ENCODE results near the gene SEC16B.

The SEC16B gene

GRCh38 chr1:177925006-177925405 is 44.9 kb downstream of the SEC16B start:
- no peak overlapping the region for H3K27ac ChIP-seq (ENCODE audit: low read depth, low read length)
- no peaks in the 10 kb centered on the region for H3K9me3 ChIP-seq (ENCODE audit: control insufficient read depth, insufficient read depth, low read depth, low read length)
- H3K4me3 ChIP-seq (ENCODE audit: low read depth, low read length): no peak overlapping the region
- H3K27me3 ChIP-seq (ENCODE audit: control insufficient read depth, insufficient read depth, low read length): no peaks in the 10 kb centered on the region
- no peak overlapping the region for H3K9ac ChIP-seq (ENCODE audit: low read length)
- no peaks in the 10 kb centered on the region for H3K36me3 ChIP-seq (ENCODE audit: control insufficient read depth, insufficient read depth, low read length)
- no peaks in the 10 kb centered on the region for H3K4me1 ChIP-seq (ENCODE audit: control insufficient read depth, insufficient read depth, low read length)

- no peak overlapping the region for H3K4me3 ChIP-seq (ENCODE audit: low read depth, low read length)
- H3K27me3 ChIP-seq (ENCODE audit: control insufficient read depth, insufficient read depth, low read length): no peaks in the 10 kb centered on the region
- H3K9ac ChIP-seq (ENCODE audit: low read length): no peak overlapping the region
- no peaks in the 10 kb centered on the region for H3K4me1 ChIP-seq (ENCODE audit: control insufficient read depth, insufficient read depth, low read length)
- no peaks in the 10 kb centered on the region for H3K9me3 ChIP-seq (ENCODE audit: control insufficient read depth, insufficient read depth, low read depth, low read length)
- no peak overlapping the region for H3K27ac ChIP-seq (ENCODE audit: low read depth, low read length)
- H3K36me3 ChIP-seq (ENCODE audit: control insufficient read depth, insufficient read depth, low read length): no peaks in the 10 kb centered on the region
Observed at GRCh38 chr1:177923441-177923840, 46.4 kb downstream of the SEC16B start.

GRCh38 chr1:177922209-177922608 is 47.6 kb downstream of the SEC16B start:
- H3K9me3 ChIP-seq (ENCODE audit: control insufficient read depth, insufficient read depth, low read depth, low read length): no peaks in the 10 kb centered on the region
- H3K36me3 ChIP-seq (ENCODE audit: control insufficient read depth, insufficient read depth, low read length): no peaks in the 10 kb centered on the region
- H3K27ac ChIP-seq (ENCODE audit: low read depth, low read length): no peak overlapping the region
- no peak overlapping the region for H3K4me3 ChIP-seq (ENCODE audit: low read depth, low read length)
- H3K27me3 ChIP-seq (ENCODE audit: control insufficient read depth, insufficient read depth, low read length): no peaks in the 10 kb centered on the region
- H3K4me1 ChIP-seq (ENCODE audit: control insufficient read depth, insufficient read depth, low read length): no peaks in the 10 kb centered on the region
- H3K9ac ChIP-seq (ENCODE audit: low read length): no peak overlapping the region

GRCh38 chr1:177921590-177921989 is 48.3 kb downstream of the SEC16B start:
- no peak overlapping the region for H3K9ac ChIP-seq (ENCODE audit: low read length)
- no peak overlapping the region for H3K27ac ChIP-seq (ENCODE audit: low read depth, low read length)
- H3K4me1 ChIP-seq (ENCODE audit: control insufficient read depth, insufficient read depth, low read length): no peaks in the 10 kb centered on the region
- no peaks in the 10 kb centered on the region for H3K9me3 ChIP-seq (ENCODE audit: control insufficient read depth, insufficient read depth, low read depth, low read length)
- H3K4me3 ChIP-seq (ENCODE audit: low read depth, low read length): no peak overlapping the region
- H3K36me3 ChIP-seq (ENCODE audit: control insufficient read depth, insufficient read depth, low read length): no peaks in the 10 kb centered on the region
- H3K27me3 ChIP-seq (ENCODE audit: control insufficient read depth, insufficient read depth, low read length): no peaks in the 10 kb centered on the region

- H3K27ac ChIP-seq (ENCODE audit: low read depth, low read length): no peak overlapping the region
- H3K36me3 ChIP-seq (ENCODE audit: control insufficient read depth, insufficient read depth, low read length): no peaks in the 10 kb centered on the region
Observed at GRCh38 chr1:177920091-177920490, 49.8 kb downstream of the SEC16B start.

GRCh38 chr1:177915641-177916040 is 54.2 kb downstream of the SEC16B start:
- H3K27ac ChIP-seq (ENCODE audit: low read depth, low read length): no peak overlapping the region
- H3K27me3 ChIP-seq (ENCODE audit: control insufficient read depth, insufficient read depth, low read length): peaks cover 5% of the 10 kb centered on the region; the same call in 1 of the 2 replicates
- H3K9ac ChIP-seq (ENCODE audit: low read length): no peak overlapping the region
- H3K36me3 ChIP-seq (ENCODE audit: control insufficient read depth, insufficient read depth, low read length): no peaks in the 10 kb centered on the region
- no peaks in the 10 kb centered on the region for H3K9me3 ChIP-seq (ENCODE audit: control insufficient read depth, insufficient read depth, low read depth, low read length)
- H3K4me3 ChIP-seq (ENCODE audit: low read depth, low read length): no peak overlapping the region
- H3K4me1 ChIP-seq (ENCODE audit: control insufficient read depth, insufficient read depth, low read length): no peaks in the 10 kb centered on the region

More at GRCh38 chr1:177920091-177920490, 49.8 kb downstream of the SEC16B start:
- H3K27me3 ChIP-seq (ENCODE audit: control insufficient read depth, insufficient read depth, low read length): no peaks in the 10 kb centered on the region
- H3K4me1 ChIP-seq (ENCODE audit: control insufficient read depth, insufficient read depth, low read length): no peaks in the 10 kb centered on the region
- no peaks in the 10 kb centered on the region for H3K9me3 ChIP-seq (ENCODE audit: control insufficient read depth, insufficient read depth, low read depth, low read length)
- H3K9ac ChIP-seq (ENCODE audit: low read length): no peak overlapping the region
- H3K4me3 ChIP-seq (ENCODE audit: low read depth, low read length): no peak overlapping the region

GRCh38 chr1:177914603-177915002 is 55.3 kb downstream of the SEC16B start:
- Histone ChIP-seq H3K4me1 (ENCODE audit: control insufficient read depth, insufficient read depth, low read length) (no peaks in the 10 kb centered on the region), H3K36me3 (ENCODE audit: control insufficient read depth, insufficient read depth, low read length) (no peaks in the 10 kb centered on the region), H3K9me3 (ENCODE audit: control insufficient read depth, insufficient read depth, low read depth, low read length) (0 out of 2 replicates have a peak, but pooled peaks cover 3% of the 10 kb centered on the region), H3K27me3 (ENCODE audit: control insufficient read depth, insufficient read depth, low read length) (peaks cover 5% of the 10 kb centered on the region; the same call in 1 of the 2 replicates), H3K4me3 (ENCODE audit: low read depth, low read length) (no peak overlapping the region), H3K27ac (ENCODE audit: low read depth, low read length) (no peak overlapping the region), H3K9ac (ENCODE audit: low read length) (no peak overlapping the region)

GRCh38 chr1:177913762-177914540 is 55.9 kb downstream of the SEC16B start:
- Histone ChIP-seq H3K4me3 (ENCODE audit: low read depth, low read length) (no peak overlapping the region), H3K4me1 (ENCODE audit: control insufficient read depth, insufficient read depth, low read length) (no peaks in the 10 kb centered on the region), H3K27ac (ENCODE audit: low read depth, low read length) (no peak overlapping the region), H3K27me3 (ENCODE audit: control insufficient read depth, insufficient read depth, low read length) (peaks cover 5% of the 10 kb centered on the region; the same call in 1 of the 2 replicates), H3K9me3 (ENCODE audit: control insufficient read depth, insufficient read depth, low read depth, low read length) (0 out of 2 replicates have a peak, but pooled peaks cover 3% of the 10 kb centered on the region), H3K36me3 (ENCODE audit: control insufficient read depth, insufficient read depth, low read length) (no peaks in the 10 kb centered on the region), H3K9ac (ENCODE audit: low read length) (no peak overlapping the region)

GRCh38 chr1:177912991-177913390 is 56.9 kb downstream of the SEC16B start:
- no peaks in the 10 kb centered on the region for H3K36me3 ChIP-seq (ENCODE audit: control insufficient read depth, insufficient read depth, low read length)
- H3K4me1 ChIP-seq (ENCODE audit: control insufficient read depth, insufficient read depth, low read length): no peaks in the 10 kb centered on the region
- H3K27me3 ChIP-seq (ENCODE audit: control insufficient read depth, insufficient read depth, low read length): peaks cover 5% of the 10 kb centered on the region; the same call in 1 of the 2 replicates
- 0 out of 2 replicates have a peak, but pooled peaks cover 3% of the 10 kb centered on the region for H3K9me3 ChIP-seq (ENCODE audit: control insufficient read depth, insufficient read depth, low read depth, low read length)
- H3K4me3 ChIP-seq (ENCODE audit: low read depth, low read length): no peak overlapping the region
- no peak overlapping the region for H3K27ac ChIP-seq (ENCODE audit: low read depth, low read length)
- H3K9ac ChIP-seq (ENCODE audit: low read length): no peak overlapping the region

- Histone ChIP-seq H3K4me3 (ENCODE audit: low read depth, low read length) (no peak overlapping the region), H3K27me3 (ENCODE audit: control insufficient read depth, insufficient read depth, low read length) (peaks cover 5% of the 10 kb centered on the region; the same call in 1 of the 2 replicates), H3K9me3 (ENCODE audit: control insufficient read depth, insufficient read depth, low read depth, low read length) (0 out of 2 replicates have a peak, but pooled peaks cover 3% of the 10 kb centered on the region), H3K27ac (ENCODE audit: low read depth, low read length) (no peak overlapping the region), H3K9ac (ENCODE audit: low read length) (no peak overlapping the region), H3K4me1 (ENCODE audit: control insufficient read depth, insufficient read depth, low read length) (no peaks in the 10 kb centered on the region), H3K36me3 (ENCODE audit: control insufficient read depth, insufficient read depth, low read length) (no peaks in the 10 kb centered on the region)
Observed at GRCh38 chr1:177909416-177909815, 60.4 kb downstream of the SEC16B start.

- H3K4me3 ChIP-seq (ENCODE audit: low read depth, low read length): no peak overlapping the region
- no peaks in the 10 kb centered on the region for H3K27me3 ChIP-seq (ENCODE audit: control insufficient read depth, insufficient read depth, low read length)
- H3K9me3 ChIP-seq (ENCODE audit: control insufficient read depth, insufficient read depth, low read depth, low read length): 0 out of 2 replicates have a peak, but pooled peaks cover 3% of the 10 kb centered on the region
- H3K36me3 ChIP-seq (ENCODE audit: control insufficient read depth, insufficient read depth, low read length): no peaks in the 10 kb centered on the region
- no peak overlapping the region for H3K9ac ChIP-seq (ENCODE audit: low read length)
- no peaks in the 10 kb centered on the region for H3K4me1 ChIP-seq (ENCODE audit: control insufficient read depth, insufficient read depth, low read length)
- H3K27ac ChIP-seq (ENCODE audit: low read depth, low read length): no peak overlapping the region
Observed at GRCh38 chr1:177907000-177907399, 62.9 kb downstream of the SEC16B start.
